ENCODE data around the gene CCDC40.

Gene CCDC40

GRCh38 chr17:80101946-80102663 lies 65.7 kb downstream of the CCDC40 start:
- DNase-seq (ENCODE audit: low read depth in 2 of 2): no peak

- DNase-seq (ENCODE audit: low read depth in 2 of 2): no peak
Measured at GRCh38 chr17:80102664-80103448, 66.4 kb downstream of the CCDC40 start.

DNA sequence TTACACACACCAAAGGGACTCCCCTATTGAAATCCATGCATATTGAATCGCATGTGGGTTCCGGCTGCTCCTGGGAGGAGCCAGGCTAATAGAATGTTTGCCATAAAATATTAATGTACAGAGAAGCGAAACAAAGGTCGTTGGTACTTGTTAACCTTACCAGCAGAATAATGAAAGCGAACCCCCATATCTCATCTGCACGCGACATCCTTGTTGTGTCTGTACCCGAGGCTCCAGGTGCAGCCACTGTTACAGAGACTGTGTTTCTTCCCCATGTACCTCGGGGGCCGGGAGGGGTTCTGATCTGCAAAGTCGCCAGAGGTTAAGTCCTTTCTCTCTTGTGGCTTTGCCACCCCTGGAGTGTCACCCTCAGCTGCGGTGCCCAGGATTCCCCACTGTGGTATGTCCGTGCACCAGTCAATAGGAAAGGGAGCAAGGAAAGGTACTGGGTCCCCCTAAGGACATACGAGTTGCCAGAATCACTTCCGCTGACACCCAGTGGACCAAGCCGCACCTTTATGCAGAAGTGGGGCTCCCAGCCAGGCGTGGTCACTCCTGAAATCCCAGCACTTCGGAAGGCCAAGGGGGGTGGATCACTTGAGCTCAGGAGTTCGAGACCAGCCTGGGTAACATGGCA lies 67.1 kb downstream of the CCDC40 start:
- no peak for DNase-seq (ENCODE audit: low read depth in 2 of 2)

- DNase-seq (ENCODE audit: low read depth in 2 of 2): no peak
Measured at GRCh38 chr17:80104321-80104955, 68.0 kb downstream of the CCDC40 start.

DNA sequence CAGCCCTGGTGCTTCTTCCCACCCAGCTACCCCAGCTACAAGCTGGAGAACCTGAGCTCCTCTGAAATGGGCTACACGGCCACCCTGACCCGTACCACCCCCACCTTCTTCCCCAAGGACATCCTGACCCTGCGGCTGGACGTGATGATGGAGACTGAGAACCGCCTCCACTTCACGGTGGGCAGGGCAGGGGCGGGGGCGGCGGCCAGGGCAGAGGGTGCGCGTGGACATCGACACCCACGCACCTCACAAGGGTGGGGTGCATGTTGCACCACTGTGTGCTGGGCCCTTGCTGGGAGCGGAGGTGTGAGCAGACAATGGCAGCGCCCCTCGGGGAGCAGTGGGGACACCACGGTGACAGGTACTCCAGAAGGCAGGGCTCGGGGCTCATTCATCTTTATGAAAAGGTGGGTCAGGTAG lies 68.5 kb downstream of the CCDC40 start:
- DNase-seq (ENCODE audit: low read depth in 2 of 2): no peak

DNA sequence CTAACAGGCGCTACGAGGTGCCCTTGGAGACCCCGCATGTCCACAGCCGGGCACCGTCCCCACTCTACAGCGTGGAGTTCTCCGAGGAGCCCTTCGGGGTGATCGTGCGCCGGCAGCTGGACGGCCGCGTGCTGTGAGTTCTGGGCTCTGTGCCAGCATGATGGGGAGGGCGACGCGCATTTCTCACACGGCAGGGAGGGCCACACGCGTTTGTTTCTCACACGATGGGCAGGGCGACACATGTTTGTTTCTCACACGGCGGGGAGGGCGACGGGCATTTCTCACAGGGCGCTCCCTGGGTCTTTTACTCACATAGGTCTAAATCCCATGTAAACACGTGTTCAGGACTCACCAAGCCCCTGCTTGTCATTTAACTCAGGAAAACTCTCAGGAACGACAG lies 69.3 kb downstream of the CCDC40 start:
- DNase-seq (ENCODE audit: low read depth in 2 of 2): no peak

DNA sequence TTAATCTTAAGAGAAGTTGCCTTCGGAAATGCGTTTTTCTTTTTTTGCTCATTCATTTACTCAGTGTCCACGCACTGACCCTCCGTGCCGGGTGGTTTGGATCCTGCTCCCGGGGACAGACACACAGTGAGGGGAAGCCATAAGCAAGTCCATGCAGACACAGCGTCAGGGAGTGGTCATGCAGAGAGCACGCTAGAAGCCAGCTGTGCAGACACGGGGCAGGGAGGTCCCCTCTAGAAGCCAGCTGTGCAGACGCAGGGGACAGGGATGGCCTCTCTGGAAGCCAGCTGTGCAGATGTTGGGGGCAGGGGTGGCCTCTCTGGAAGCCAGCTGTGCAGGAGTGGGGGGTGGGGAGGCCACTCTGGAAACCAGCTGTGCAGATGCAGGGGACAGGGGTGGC lies 69.7 kb downstream of the CCDC40 start:
- DNase-seq (ENCODE audit: low read depth in 2 of 2): no peak

- DNase-seq (ENCODE audit: low read depth in 2 of 2): no peak
Measured at GRCh38 chr17:80106751-80107150, 70.3 kb downstream of the CCDC40 start.

DNA sequence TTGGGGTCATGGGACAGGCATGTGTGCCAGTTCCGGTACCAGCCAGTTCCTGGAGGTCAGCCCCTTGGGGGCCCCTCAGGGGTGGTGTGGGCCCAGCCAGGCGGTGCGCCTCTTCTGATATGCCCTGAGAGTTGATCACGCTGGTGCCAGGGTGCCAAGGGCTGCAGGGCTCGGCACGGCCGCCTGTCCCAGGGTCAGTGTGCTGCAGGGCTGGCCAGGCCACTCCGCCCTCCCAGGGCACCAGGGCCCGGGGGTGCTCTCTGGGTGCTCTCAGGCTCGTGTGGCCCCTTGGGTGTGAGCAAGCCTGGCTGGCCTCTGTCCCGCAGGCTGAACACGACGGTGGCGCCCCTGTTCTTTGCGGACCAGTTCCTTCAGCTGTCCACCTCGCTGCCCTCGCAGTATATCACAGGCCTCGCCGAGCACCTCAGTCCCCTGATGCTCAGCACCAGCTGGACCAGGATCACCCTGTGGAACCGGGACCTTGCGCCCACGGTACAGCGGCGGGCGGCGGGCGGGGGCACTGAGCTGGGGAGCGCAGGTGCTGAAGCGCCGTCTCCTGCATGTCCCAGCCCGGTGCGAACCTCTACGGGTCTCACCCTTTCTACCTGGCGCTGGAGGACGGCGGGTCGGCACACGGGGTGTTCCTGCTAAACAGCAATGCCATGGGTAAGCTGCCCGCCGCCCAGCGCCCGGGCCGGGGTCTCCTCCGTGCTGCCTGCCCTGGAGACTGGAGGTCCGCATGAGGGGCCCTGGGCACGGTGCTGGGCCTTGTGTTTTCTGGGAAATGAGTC lies 71.0 kb downstream of the CCDC40 start:
- no peak for DNase-seq (ENCODE audit: low read depth in 2 of 2)

GRCh38 chr17:80108036-80108971 lies 71.9 kb downstream of the CCDC40 start:
- no peak for DNase-seq (ENCODE audit: low read depth in 2 of 2)

- DNase-seq (ENCODE audit: low read depth in 2 of 2): no peak
Measured at GRCh38 chr17:80109066-80109660, 72.7 kb downstream of the CCDC40 start.

DNA sequence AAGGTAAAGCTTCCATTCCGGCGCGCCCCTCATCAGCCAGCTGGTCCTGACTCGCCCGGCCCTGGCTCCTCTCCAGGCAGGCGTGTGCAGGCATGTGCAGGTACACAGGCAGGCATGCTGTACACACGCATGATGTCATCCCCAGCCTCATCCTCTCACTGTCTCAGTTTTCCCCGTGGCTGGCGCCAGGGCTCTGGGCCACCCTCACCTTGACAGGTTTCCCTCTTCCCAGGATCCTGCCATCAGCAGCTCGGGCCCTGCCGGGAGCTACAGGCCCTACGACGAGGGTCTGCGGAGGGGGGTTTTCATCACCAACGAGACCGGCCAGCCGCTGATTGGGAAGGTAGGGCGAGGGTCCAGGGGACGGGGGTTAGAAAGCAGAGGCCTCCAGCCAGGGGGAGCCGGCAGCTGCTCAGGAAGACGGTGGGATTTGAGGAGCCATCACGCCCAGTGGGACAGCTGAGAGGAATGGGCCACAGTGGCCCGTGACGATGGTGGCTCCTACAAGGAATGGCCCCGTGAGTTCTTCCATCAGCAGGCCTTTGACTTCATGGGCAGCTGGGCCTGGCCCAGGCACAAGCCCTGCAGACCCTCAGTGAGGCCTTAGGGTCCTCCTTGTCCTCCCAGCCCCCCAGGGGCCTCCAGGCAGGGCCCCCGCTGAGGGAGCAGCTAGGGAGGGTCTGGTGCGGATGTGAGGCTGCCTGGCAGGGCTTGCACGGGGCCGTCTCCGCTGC lies 73.4 kb downstream of the CCDC40 start:
- DNase-seq (ENCODE audit: low read depth in 2 of 2): no peak

DNA sequence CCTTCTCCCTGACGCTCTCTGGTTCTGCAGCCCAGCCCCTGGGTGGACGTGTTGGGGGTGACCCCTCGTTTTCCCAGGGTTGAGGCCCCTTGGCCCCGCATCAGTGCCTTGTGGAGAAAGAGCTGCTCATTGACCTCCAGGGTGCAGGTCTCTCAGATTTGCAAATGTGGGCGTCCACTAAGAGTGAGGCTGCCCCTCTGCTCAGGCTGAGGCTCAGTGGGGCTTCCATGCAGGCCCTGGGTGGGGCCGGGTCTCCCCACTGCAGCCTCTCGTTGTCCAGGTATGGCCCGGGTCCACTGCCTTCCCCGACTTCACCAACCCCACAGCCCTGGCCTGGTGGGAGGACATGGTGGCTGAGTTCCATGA lies 74.0 kb downstream of the CCDC40 start:
- DNase-seq (ENCODE audit: low read depth in 2 of 2): no peak

- DNase-seq (ENCODE audit: low read depth in 2 of 2): no peak
Measured at GRCh38 chr17:80110927-80111701, 74.7 kb downstream of the CCDC40 start.

GRCh38 chr17:80111702-80112470 lies 75.4 kb downstream of the CCDC40 start:
- DNase-seq (ENCODE audit: low read depth in 2 of 2): no peak

- no peak for DNase-seq (ENCODE audit: low read depth in 2 of 2)
Measured at GRCh38 chr17:80112471-80113032, 76.1 kb downstream of the CCDC40 start.

DNA sequence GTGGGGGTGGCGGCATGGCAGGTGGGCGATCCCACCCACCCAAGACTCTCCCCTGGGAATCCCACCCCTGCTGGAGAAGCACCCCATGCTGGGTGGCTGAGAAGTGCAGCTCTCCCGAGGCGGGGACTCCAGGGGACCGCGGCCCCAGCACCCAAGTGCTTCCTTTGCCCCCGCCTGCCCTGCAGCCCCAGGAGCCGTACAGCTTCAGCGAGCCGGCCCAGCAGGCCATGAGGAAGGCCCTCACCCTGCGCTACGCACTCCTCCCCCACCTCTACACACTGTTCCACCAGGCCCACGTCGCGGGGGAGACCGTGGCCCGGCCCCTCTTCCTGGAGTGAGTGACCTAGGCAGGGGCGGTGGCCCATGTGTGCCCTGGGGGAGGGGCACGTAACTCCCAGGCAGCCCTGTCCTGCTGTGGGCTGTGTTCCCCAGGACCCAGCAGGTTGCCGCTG lies 76.6 kb downstream of the CCDC40 start:
- DNase-seq (ENCODE audit: low read depth in 2 of 2): no peak

Measured in activated CD4-positive, alpha-beta T cell treated with anti-CD3 and anti-CD28 coated beads for 24 hours (primary cell).